C4-2B (cell line): Measurements from ENCODE around the gene MMP20.

ENCODE experiments used
- H3K27ac ChIP-seq: fragments of 450-650 bp; 2 replicates; pipeline ENCODE4 v1.5.1; 2017
- CTCF ChIP-seq: fragments of 450-650 bp; conservative IDR thresholded peaks from 2 replicates; pipeline ENCODE4 v1.5.1; 2017; ENCODE audit warnings: mild to moderate bottlenecking
- ZFX ChIP-seq: fragments of 450-650 bp; IDR thresholded peaks from 2 replicates; pipeline ENCODE4 v1.6.1; 2017

The MMP20 gene

GRCh38 chr11:102655547-102655946 is 30.4 kb upstream of the MMP20 start:
- no peak overlapping the region for H3K27ac ChIP-seq
- TF ChIP-seq CTCF (no peak), ZFX (no peak)

- TF ChIP-seq CTCF (no peak), ZFX (no peak)
- no peak overlapping the region for H3K27ac ChIP-seq
These were observed 29.6 kb upstream of the MMP20 start for GRCh38 chr11:102654761-102655160.

- TF ChIP-seq CTCF, result no peak
- no peak overlapping the region for H3K27ac ChIP-seq
These were observed 28.7 kb upstream of the MMP20 start for GRCh38 chr11:102653744-102654291.

GRCh38 chr11:102647430-102647829 is 22.3 kb upstream of the MMP20 start:
- no peak for TF ChIP-seq CTCF
- TF ChIP-seq ZFX, result no peak
- H3K27ac ChIP-seq, result no peak overlapping the region

- no peak overlapping the region for H3K27ac ChIP-seq
- no peak for TF ChIP-seq ZFX
- no peak for TF ChIP-seq CTCF
These were observed 18.8 kb upstream of the MMP20 start for GRCh38 chr11:102643941-102644340.

GRCh38 chr11:102640946-102641345 is 15.8 kb upstream of the MMP20 start:
- H3K27ac ChIP-seq, result no peak overlapping the region
- TF ChIP-seq ZFX (no peak), CTCF (no peak)

- no peak overlapping the region for H3K27ac ChIP-seq
- TF ChIP-seq ZFX (no peak), CTCF (no peak)
These were observed 14.5 kb upstream of the MMP20 start for GRCh38 chr11:102639656-102640055.
